HepG2 (cell line): ENCODE results near the gene COMMD7. TPM values are rescaled to one million over a fixed set of nuclear protein-coding genes. Genes with fewer than 3 reads are reported as not detected.

Experiments used
- AKAP8 ChIP-seq: sonication (generic); formaldehyde crosslinking; IDR thresholded peaks from 2 replicates; pipeline ENCODE4 v1.5.1; 2020; ENCODE audit warnings: mild to moderate bottlenecking, missing genetic modification reagents
- DR1 ChIP-seq: sonication (generic); formaldehyde crosslinking; IDR thresholded peaks from 2 replicates; pipeline ENCODE4 v1.8.0; 2021; ENCODE audit warnings: mild to moderate bottlenecking, missing genetic modification reagents, inconsistent platforms
- FOXK1 ChIP-seq: sonication (generic); formaldehyde crosslinking; IDR thresholded peaks from 2 replicates; pipeline ENCODE4 v1.4.0; 2020; ENCODE audit warnings: low read depth, missing genetic modification reagents, borderline replicate concordance
- HHEX ChIP-seq: IDR thresholded peaks from 2 replicates; pipeline ENCODE4 v1.6.1; 2016; ENCODE audit warnings: control low read depth
- KDM2A ChIP-seq: sonication (generic); formaldehyde crosslinking; IDR thresholded peaks from 2 replicates; pipeline ENCODE4 v1.4.0; 2020; ENCODE audit warnings: low read depth, missing genetic modification reagents, borderline replicate concordance
- MYNN ChIP-seq: sonication (generic); formaldehyde crosslinking; IDR thresholded peaks from 2 replicates; pipeline ENCODE4 v1.4.0; 2020; ENCODE audit warnings: mild to moderate bottlenecking, low read depth, missing genetic modification reagents
- PHB2 ChIP-seq: fragments of 450-650 bp; IDR thresholded peaks from 2 replicates; pipeline ENCODE4 v1.6.1; 2018; ENCODE audit not compliant: partially characterized antibody
- RAD51 ChIP-seq: fragments of 450-650 bp; IDR thresholded peaks from 2 replicates; pipeline ENCODE4 v1.6.1; 2016; ENCODE audit warnings: borderline replicate concordance
- RNF2 ChIP-seq: fragments of 450-650 bp; conservative IDR thresholded peaks from 2 replicates; pipeline ENCODE4 v1.6.1; 2016; ENCODE audit warnings: low read depth
- TGIF2 ChIP-seq: IDR thresholded peaks from 2 replicates; pipeline ENCODE4 v1.6.1; 2016; ENCODE audit warnings: control low read depth, missing compliant biosample characterization
- TOE1 ChIP-seq: sonication (generic); formaldehyde crosslinking; IDR thresholded peaks from 2 replicates; pipeline ENCODE4 v1.4.0; 2020; ENCODE audit warnings: mild to moderate bottlenecking, missing genetic modification reagents
- TRIM24 ChIP-seq: sonication (generic); formaldehyde crosslinking; IDR thresholded peaks from 2 replicates; pipeline ENCODE4 v1.8.0; 2022; ENCODE audit warnings: mild to moderate bottlenecking, missing genetic modification reagents
- ZBTB7B ChIP-seq: sonication (generic); formaldehyde crosslinking; IDR thresholded peaks from 2 replicates; pipeline ENCODE4 v1.4.0; 2020; ENCODE audit warnings: missing genetic modification reagents
- ZNF451 ChIP-seq: sonication (generic); formaldehyde crosslinking; IDR thresholded peaks from 2 replicates; pipeline ENCODE4 v1.5.0; 2020; ENCODE audit warnings: mild to moderate bottlenecking, missing genetic modification reagents
- ZNF766 ChIP-seq: sonication (generic); formaldehyde crosslinking; IDR thresholded peaks from 2 replicates; pipeline ENCODE4 v1.5.0; 2020; ENCODE audit warnings: missing genetic modification reagents, borderline replicate concordance
- ZNF768 ChIP-seq: sonication (generic); formaldehyde crosslinking; IDR thresholded peaks from 2 replicates; pipeline ENCODE4 v1.4.0; 2020; ENCODE audit warnings: missing genetic modification reagents
- ZNF891 ChIP-seq: sonication (generic); formaldehyde crosslinking; IDR thresholded peaks from 2 replicates; pipeline ENCODE4 v1.5.0; 2020; ENCODE audit warnings: mild to moderate bottlenecking, missing genetic modification reagents
- polyA plus RNA-seq, 8 experiments: library from polyadenylated mRNA; depleted of rRNA in 3 of 8; stranded (reverse) in 7 of 8; unstranded in 1 of 8; fragments of >200 nt; fragmentation: Illumina TruSeq in 4 of 8; extraction: Trizol in 4 of 8; gene quantifications; 2 replicates each; pipeline versions ENCODE4 v1.2.1 to v1.2.3, GENCODE V29; 2011 to 2016; ENCODE audit warnings: low read depth in 4 of 8, missing spikeins in 1 of 8, mixed read lengths in 1 of 8; ENCODE audit not compliant: insufficient read depth in 1 of 8
- total RNA-seq, 5 experiments: library from RNA; depleted of rRNA; stranded (reverse); fragments of >200 nt; fragmentation: Illumina TruSeq; extraction: Trizol; gene quantifications; 2 replicates each; pipeline ENCODE4 v1.2.3, GENCODE V29; 2016; ENCODE audit warnings: low read depth in 1 of 5
- TF ChIP-seq, protein P1 (sequence below): fragments of 450-650 bp; IDR thresholded peaks from 2 replicates; pipeline ENCODE4 v1.6.1; 2017
- TF ChIP-seq, protein P2 (sequence below), 2 experiments: sonication (generic) in 1 of 2; formaldehyde crosslinking in 1 of 2; IDR thresholded peaks; 2 replicates each; pipeline versions ENCODE4 v1.5.1 to v1.6.1; 2011 to 2020; ENCODE audit warnings: borderline replicate concordance in 1 of 2, low read depth in 1 of 2, low read length in 1 of 2, mild to moderate bottlenecking in 1 of 2, missing genetic modification reagents in 1 of 2, moderate library complexity in 1 of 2
- TF ChIP-seq, protein P3 (sequence below): sonication (generic); formaldehyde crosslinking; IDR thresholded peaks from 2 replicates; pipeline ENCODE4 v1.4.0; 2020; ENCODE audit warnings: missing genetic modification reagents
- TF ChIP-seq, protein P4 (sequence below): IDR thresholded peaks from 2 replicates; pipeline ENCODE4 v1.6.1; 2018; ENCODE audit warnings: missing genetic modification reagents
- TF ChIP-seq, protein P5 (sequence below): IDR thresholded peaks from 2 replicates; pipeline ENCODE4 v1.6.1; 2016; ENCODE audit warnings: mild to moderate bottlenecking

The COMMD7 gene
- total and polyA plus RNA-seq, 2 of the 13 experiments (the other 11 are each of a cell fraction or from before 2014, with no cell fraction given): 42.1 to 53.3 TPM

DNA sequence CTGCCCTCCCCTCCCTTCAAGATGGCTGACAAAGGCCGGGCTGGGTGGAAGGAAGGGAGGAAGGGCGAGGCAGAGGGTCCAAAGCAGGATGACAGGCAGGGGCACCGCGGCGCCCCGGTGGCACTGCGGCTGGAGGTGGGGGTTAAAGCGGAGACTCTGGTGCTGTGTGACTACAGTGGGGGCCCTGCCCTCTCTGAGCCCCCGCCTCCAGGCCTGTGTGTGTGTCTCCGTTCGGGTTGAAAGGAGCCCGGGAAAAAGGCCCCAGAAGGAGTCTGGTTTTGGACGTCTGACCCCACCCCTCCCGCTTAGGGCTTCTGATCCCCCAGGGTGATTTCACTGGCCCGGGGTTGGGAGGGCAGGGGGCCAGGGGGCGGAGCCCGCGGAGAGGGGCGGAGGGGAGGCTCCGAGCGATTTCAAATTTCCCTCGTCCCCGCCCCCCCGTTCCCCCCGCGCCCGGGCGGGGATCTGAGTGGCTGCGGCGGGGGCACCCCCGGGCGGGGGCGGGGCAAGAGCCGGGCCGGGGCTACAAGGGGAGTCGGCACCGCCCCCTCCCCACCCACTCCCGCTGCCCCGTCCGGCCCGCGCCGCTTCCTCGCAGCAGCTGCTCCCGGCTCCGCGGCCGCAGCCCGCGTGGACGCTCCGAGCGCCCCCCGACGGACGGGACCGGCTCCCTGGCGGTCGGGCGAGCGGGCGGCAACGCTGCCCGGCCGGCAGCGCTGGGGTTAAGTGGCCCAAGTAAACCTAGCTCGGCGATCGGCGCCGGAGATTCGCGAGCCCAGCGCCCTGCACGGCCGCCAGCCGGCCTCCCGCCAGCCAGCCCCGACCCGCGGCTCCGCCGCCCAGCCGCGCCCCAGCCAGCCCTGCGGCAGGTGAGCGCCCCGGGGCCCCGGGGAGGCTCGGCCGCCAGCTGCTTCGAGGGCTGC, 18.8 kb upstream of the COMMD7 start, which contains the start of gene DNMT3B (continued):
- TF ChIP-seq, protein P1, sequence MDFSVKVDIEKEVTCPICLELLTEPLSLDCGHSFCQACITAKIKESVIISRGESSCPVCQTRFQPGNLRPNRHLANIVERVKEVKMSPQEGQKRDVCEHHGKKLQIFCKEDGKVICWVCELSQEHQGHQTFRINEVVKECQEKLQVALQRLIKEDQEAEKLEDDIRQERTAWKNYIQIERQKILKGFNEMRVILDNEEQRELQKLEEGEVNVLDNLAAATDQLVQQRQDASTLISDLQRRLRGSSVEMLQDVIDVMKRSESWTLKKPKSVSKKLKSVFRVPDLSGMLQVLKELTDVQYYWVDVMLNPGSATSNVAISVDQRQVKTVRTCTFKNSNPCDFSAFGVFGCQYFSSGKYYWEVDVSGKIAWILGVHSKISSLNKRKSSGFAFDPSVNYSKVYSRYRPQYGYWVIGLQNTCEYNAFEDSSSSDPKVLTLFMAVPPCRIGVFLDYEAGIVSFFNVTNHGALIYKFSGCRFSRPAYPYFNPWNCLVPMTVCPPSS: no peak
- TF ChIP-seq ZNF451 (CRISPR knock-in tag) (peak; percentile 65; the same call in 1 of the 2 replicates), ZNF891 (peak; percentile 70; the same call in 1 of the 2 replicates), PHB2 (no peak), AKAP8 (CRISPR knock-in tag) (peak; percentile 63; the same call in 1 of the 2 replicates), DR1 (CRISPR knock-in tag) (peak; percentile 24; the same call in 1 of the 2 replicates), MYNN (CRISPR knock-in tag) (no peak; the same call in 1 of the 2 replicates), ZNF768 (CRISPR knock-in tag) (peak; percentile 100), TGIF2 (CRISPR knock-in tag) (peak; percentile 70; the same call in 1 of the 2 replicates), TOE1 (CRISPR knock-in tag) (no peak), RAD51 (no peak), HHEX (0 out of 2 replicates have a peak, but pooled peaks have one; percentile 32), ZBTB7B (CRISPR knock-in tag) (peak; percentile 51; the same call in 1 of the 2 replicates), FOXK1 (no peak), KDM2A (CRISPR knock-in tag) (0 out of 2 replicates have a peak, but pooled peaks have one; percentile 29), ZNF766 (CRISPR knock-in tag) (peak; percentile 61; the same call in 1 of the 2 replicates), RNF2 (peak; percentile 73), TRIM24 (no peak)
- TF ChIP-seq, protein P2, sequence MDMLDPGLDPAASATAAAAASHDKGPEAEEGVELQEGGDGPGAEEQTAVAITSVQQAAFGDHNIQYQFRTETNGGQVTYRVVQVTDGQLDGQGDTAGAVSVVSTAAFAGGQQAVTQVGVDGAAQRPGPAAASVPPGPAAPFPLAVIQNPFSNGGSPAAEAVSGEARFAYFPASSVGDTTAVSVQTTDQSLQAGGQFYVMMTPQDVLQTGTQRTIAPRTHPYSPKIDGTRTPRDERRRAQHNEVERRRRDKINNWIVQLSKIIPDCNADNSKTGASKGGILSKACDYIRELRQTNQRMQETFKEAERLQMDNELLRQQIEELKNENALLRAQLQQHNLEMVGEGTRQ (IDR thresholded peaks at IDR 0.05; ENCODE audit: low read depth, low read length): no peak
- TF ChIP-seq, protein P2 (CRISPR knock-in tag; IDR thresholded peaks at IDR 0.05; ENCODE audit: borderline replicate concordance): no peak
- TF ChIP-seq, protein P3, sequence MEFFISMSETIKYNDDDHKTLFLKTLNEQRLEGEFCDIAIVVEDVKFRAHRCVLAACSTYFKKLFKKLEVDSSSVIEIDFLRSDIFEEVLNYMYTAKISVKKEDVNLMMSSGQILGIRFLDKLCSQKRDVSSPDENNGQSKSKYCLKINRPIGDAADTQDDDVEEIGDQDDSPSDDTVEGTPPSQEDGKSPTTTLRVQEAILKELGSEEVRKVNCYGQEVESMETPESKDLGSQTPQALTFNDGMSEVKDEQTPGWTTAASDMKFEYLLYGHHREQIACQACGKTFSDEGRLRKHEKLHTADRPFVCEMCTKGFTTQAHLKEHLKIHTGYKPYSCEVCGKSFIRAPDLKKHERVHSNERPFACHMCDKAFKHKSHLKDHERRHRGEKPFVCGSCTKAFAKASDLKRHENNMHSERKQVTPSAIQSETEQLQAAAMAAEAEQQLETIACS (CRISPR knock-in tag): no peak
- TF ChIP-seq, protein P4, sequence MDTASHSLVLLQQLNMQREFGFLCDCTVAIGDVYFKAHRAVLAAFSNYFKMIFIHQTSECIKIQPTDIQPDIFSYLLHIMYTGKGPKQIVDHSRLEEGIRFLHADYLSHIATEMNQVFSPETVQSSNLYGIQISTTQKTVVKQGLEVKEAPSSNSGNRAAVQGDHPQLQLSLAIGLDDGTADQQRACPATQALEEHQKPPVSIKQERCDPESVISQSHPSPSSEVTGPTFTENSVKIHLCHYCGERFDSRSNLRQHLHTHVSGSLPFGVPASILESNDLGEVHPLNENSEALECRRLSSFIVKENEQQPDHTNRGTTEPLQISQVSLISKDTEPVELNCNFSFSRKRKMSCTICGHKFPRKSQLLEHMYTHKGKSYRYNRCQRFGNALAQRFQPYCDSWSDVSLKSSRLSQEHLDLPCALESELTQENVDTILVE (CRISPR knock-in tag): peak; percentile 25; the same call in 1 of the 2 replicates
- TF ChIP-seq, protein P5, sequence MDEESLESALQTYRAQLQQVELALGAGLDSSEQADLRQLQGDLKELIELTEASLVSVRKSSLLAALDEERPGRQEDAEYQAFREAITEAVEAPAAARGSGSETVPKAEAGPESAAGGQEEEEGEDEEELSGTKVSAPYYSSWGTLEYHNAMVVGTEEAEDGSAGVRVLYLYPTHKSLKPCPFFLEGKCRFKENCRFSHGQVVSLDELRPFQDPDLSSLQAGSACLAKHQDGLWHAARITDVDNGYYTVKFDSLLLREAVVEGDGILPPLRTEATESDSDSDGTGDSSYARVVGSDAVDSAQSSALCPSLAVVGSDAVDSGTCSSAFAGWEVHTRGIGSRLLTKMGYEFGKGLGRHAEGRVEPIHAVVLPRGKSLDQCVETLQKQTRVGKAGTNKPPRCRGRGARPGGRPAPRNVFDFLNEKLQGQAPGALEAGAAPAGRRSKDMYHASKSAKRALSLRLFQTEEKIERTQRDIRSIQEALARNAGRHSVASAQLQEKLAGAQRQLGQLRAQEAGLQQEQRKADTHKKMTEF (CRISPR knock-in tag): peak; percentile 24; the same call in 1 of the 2 replicates
